GM10266 (cell line): Measurements from ENCODE around the gene PDLIM1.

ENCODE experiments used
- DNase-seq: peaks from one replicate; pipeline ENCODE4 v3.0.0; 2012; ENCODE audit errors: extremely low spot score
- CTCF ChIP-seq: IDR thresholded peaks from 2 replicates; pipeline ENCODE4 v1.5.1; 2012; ENCODE audit warnings: mild to moderate bottlenecking, low read depth; ENCODE audit not compliant: control insufficient read depth, insufficient read depth; ENCODE audit errors: missing control alignments

PDLIM1 gene

GRCh38 chr10:95297402-95297801 is 6.6 kb upstream of the PDLIM1 start:
- TF ChIP-seq CTCF = no peak
- DNase-seq = peak; percentile 51

DNA sequence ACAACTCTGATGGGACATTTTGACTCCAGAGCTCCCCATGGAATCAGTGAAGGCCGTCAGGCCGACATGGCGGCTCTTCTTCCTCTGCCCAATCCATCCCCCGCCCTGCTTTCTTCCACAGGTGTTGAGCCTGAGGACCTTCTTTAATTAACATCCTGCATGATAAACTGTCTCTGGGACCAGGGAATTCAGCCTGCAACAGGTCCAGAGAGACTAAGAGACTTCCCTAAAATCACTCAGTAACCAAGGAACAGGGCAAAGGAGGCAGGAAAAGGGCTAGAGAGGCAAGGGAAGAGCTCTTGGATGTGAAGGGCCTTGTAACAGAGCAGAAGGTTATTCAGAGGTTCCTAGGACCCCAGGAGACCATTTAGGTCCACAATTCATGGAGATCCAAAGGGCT is 6.0 kb upstream of the PDLIM1 start:
- DNase-seq = no peak
- no peak for TF ChIP-seq CTCF

DNA sequence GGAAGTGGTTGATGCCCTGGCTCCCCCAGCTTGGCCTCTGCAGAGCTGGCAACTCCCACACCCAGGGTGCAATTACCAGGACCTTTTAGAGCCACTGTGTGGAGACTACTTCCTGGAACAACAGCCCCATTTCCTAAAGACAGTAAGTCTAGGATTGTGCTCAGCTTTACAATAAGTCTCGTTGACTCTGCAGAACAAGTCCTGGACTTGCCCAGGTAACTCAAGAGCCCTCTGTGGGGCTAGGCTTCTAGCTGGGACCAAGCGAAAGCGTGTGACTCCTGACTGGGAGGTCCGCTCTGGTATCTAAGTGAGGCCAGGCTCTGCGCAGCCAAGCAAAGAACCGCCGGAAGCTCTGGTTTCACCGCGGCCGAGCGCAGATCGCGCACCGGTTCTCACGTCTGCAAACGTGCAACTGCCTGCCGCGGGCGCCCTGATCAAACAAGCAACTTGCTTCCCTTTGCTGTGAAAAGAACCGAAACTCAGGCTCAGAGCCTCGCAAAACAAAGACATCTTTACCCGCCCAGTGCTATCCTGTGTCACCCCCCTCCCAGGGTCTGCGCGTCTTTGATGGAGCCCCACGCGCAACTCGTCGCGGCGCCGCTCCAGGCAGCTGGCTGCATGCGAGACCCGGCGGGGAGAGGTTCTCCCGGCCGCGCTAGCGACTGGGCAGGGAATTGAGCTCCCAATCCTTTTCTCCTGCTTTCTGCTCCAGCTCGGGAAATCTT is 4.4 kb upstream of the PDLIM1 start:
- peak; percentile 82 for DNase-seq
- TF ChIP-seq CTCF = no peak

- no peak for TF ChIP-seq CTCF
- DNase-seq = no peak
Observed at GRCh38 chr10:95293631-95294030, 2.8 kb upstream of the PDLIM1 start.

GRCh38 chr10:95291365-95292039 is 699 bp upstream of the PDLIM1 start:
- TF ChIP-seq CTCF = no peak
- DNase-seq = no peak

GRCh38 chr10:95289921-95290421 is 832 bp downstream of the PDLIM1 start:
- no peak for DNase-seq
- no peak for TF ChIP-seq CTCF
